OCI-LY7 (cell line): ENCODE results near the gene CBFB. TPM values are rescaled to one million over a fixed set of nuclear protein-coding genes. Genes with fewer than 3 reads are reported as not detected.
A peak's percentile ranks its signal among the peaks of the same experiment; 100 is the strongest.

Experiments
- BruUV-seq: library from RNA; stranded (reverse); fragments of 400-500 nt; replicated peaks from 2 replicates; lab custom pipeline; 2021; lab: Mats Ljungman, UMichigan
- CTCF ChIA-PET: fragments of 300-600 bp; sonication (Branson Sonifier 250); formaldehyde crosslinking; loops from one replicate; lab custom pipeline; 2022; ENCODE audit warnings: antibody characterized with exemption; ENCODE audit not compliant: unreplicated experiment; lab: Charles Lee
- POLR2A ChIA-PET: fragments of 300-600 bp; sonication (Branson Sonifier 250); formaldehyde crosslinking; loops from one replicate; lab custom pipeline; 2022; ENCODE audit warnings: antibody characterized with exemption; lab: Charles Lee
- DNase-seq: peaks from one replicate; pipeline ENCODE4 v3.0.0-alpha.2; 2015; ENCODE audit warnings: low spot score
- H2AFZ ChIP-seq: fragments of 200-600 bp; sonication (generic), shearing (Covaris generic); 2 replicates; pipeline ENCODE4 v1.6.1; 2014; ENCODE audit warnings: mild to moderate bottlenecking, antibody characterized with exemption, low read length, moderate library complexity
- H3K27ac ChIP-seq: fragments of 200-600 bp; sonication (generic); 2 replicates; pipeline ENCODE4 v1.5.1; 2014; ENCODE audit warnings: mixed run types, low read depth, mild to moderate bottlenecking, moderate library complexity, low read length, inconsistent platforms; ENCODE audit not compliant: poor library complexity, severe bottlenecking
- H3K36me3 ChIP-seq: fragments of 200-600 bp; sonication (generic); 2 replicates; pipeline ENCODE4 v1.6.1; 2014; ENCODE audit warnings: mild to moderate bottlenecking, antibody characterized with exemption, low read length, moderate library complexity, mixed read lengths; ENCODE audit not compliant: insufficient read depth
- H3K4me1 ChIP-seq: fragments of 200-600 bp; sonication (generic); 2 replicates; pipeline ENCODE4 v1.5.1; 2014; ENCODE audit warnings: mild to moderate bottlenecking, low read length; ENCODE audit not compliant: insufficient read depth, poor library complexity, severe bottlenecking
- H3K4me2 ChIP-seq: fragments of 200-600 bp; sonication (generic); 2 replicates; pipeline ENCODE4 v1.6.1; 2014; ENCODE audit warnings: mild to moderate bottlenecking, low read length
- H3K4me3 ChIP-seq: fragments of 200-600 bp; sonication (generic); 2 replicates; pipeline ENCODE4 v1.5.1; 2014; ENCODE audit warnings: mild to moderate bottlenecking, low read depth, low read length; ENCODE audit not compliant: poor library complexity, severe bottlenecking
- H3K79me2 ChIP-seq: fragments of 200-600 bp; sonication (generic); 2 replicates; pipeline ENCODE4 v1.6.1; 2016; ENCODE audit warnings: low read depth, mild to moderate bottlenecking, low read length, moderate library complexity, mixed read lengths; ENCODE audit not compliant: insufficient read depth
- H3K9me2 ChIP-seq: fragments of 200-600 bp; sonication (generic); 2 replicates; pipeline ENCODE4 v1.6.1; 2016; ENCODE audit warnings: mild to moderate bottlenecking, low read length, mixed read lengths; ENCODE audit not compliant: insufficient read depth
- H3K9me3 ChIP-seq: fragments of 200-600 bp; sonication (generic); 2 replicates; pipeline ENCODE4 v1.6.1; 2014; ENCODE audit warnings: mild to moderate bottlenecking, mixed run types, low read length, mixed read lengths
- H4K20me1 ChIP-seq: fragments of 200-600 bp; sonication (generic); 2 replicates; pipeline ENCODE4 v1.6.1; 2014; ENCODE audit warnings: mild to moderate bottlenecking, antibody characterized with exemption, low read length, moderate library complexity, mixed read lengths; ENCODE audit not compliant: insufficient read depth
- CTCF ChIP-seq: fragments of 200-600 bp; sonication (generic); conservative IDR thresholded peaks from 2 replicates; pipeline ENCODE4 v1.5.1; 2014; ENCODE audit warnings: mild to moderate bottlenecking, antibody characterized with exemption, low read length, moderate library complexity, mixed read lengths
- EZH2phosphoT487 ChIP-seq: fragments of 200-600 bp; sonication (generic); IDR thresholded peaks from 2 replicates; pipeline ENCODE4 v1.6.1; 2018; ENCODE audit warnings: low read depth, borderline replicate concordance, mild to moderate bottlenecking, mixed run types, antibody characterized with exemption, low read length, moderate library complexity, mixed read lengths
- intact Hi-C: fragments of 100-400 bp; cut with micrococcal nuclease; formaldehyde crosslinking; loops from one replicate; pipeline ENCODE4 v1.10.0; 2022; ENCODE audit not compliant: unreplicated experiment
- total RNA-seq, 2 experiments: library from RNA; depleted of rRNA in 1 of 2; stranded (reverse); fragments of >200 nt in 1 of 2; shearing (Covaris generic) in 1 of 2; gene quantifications; 2 replicates each; pipeline ENCODE4 v1.2.3, GENCODE V29; 2014 to 2022

Gene CBFB
- total RNA-seq, 2 experiments from 2014 or later: 93.5 to 151 TPM

- Histone ChIP-seq H4K20me1 (no peaks in the 10 kb centered on the region), H3K36me3 (peaks cover 41% of the 10 kb centered on the region; the same call in 1 of the 2 replicates), H3K9me3 (no peaks in the 10 kb centered on the region), H3K4me3 (no peak overlapping the region), H3K79me2 (no peaks in the 10 kb centered on the region), H3K4me2 (no peak overlapping the region), H3K9me2 (no peaks in the 10 kb centered on the region), H3K27ac (no peak overlapping the region), H3K4me1 (no peaks in the 10 kb centered on the region), H2AFZ (no peak overlapping the region)
- no peak for TF ChIP-seq CTCF
- TF ChIP-seq EZH2phosphoT487: no peak
- DNase-seq: no peak
- POLR2A ChIA-PET: interaction anchor here (0.7 kb wide), 2 partner anchors 19 to 72 kb away, joined by 3 to 4 read pairs; no protein-coding TSS in a partner anchor
- CTCF ChIA-PET: interaction anchor here (0.5 kb wide), 1 partner anchor 81 kb away, joined by 3 read pairs; no protein-coding TSS in a partner anchor
- no TSS peak for BruUV-seq
- intact Hi-C loops: no loop called here
Observed at GRCh38 chr16:67098599-67098998, 69.7 kb downstream of the CBFB start.

GRCh38 chr16:67100569-67101310 is 71.8 kb downstream of the CBFB start:
- no peak for TF ChIP-seq EZH2phosphoT487
- TF ChIP-seq CTCF: peak; percentile 80
- H4K20me1 ChIP-seq: no peaks in the 10 kb centered on the region
- H3K9me3 ChIP-seq: no peaks in the 10 kb centered on the region
- no peak overlapping the region for H3K27ac ChIP-seq
- ChIA-PET CTCF (interaction anchor here (0.5 to 1.0 kb wide), 2 partner anchors 55 to 82 kb away, joined by 3 read pairs; no protein-coding TSS in a partner anchor), POLR2A (interaction anchor here (0.6 to 1.7 kb wide), 4 partner anchors 14 to 71 kb away, joined by 3 to 4 read pairs (median 4); no protein-coding TSS in a partner anchor)
- H3K36me3 ChIP-seq: peaks cover 41% of the 10 kb centered on the region; the same call in 1 of the 2 replicates
- no peak overlapping the region for H3K4me3 ChIP-seq
- BruUV-seq: TSS peak; percentile 57
- H2AFZ ChIP-seq: no peak overlapping the region
- intact Hi-C loops: loop anchor here (1.0 to 2.0 kb wide), 2 partner anchors 82 to 123 kb away; no protein-coding TSS in a partner anchor
- peak; percentile 44 for DNase-seq
- H3K79me2 ChIP-seq: no peaks in the 10 kb centered on the region
- no peak overlapping the region for H3K4me2 ChIP-seq
- no peaks in the 10 kb centered on the region for H3K9me2 ChIP-seq
- no peaks in the 10 kb centered on the region for H3K4me1 ChIP-seq
